Activated CD8-positive, alpha-beta T cell treated with anti-CD3 and anti-CD28 coated beads for 36 hours (primary cell): ENCODE results near the gene RNF32. TPM values are rescaled to one million over a fixed set of nuclear protein-coding genes. Genes with fewer than 3 reads are reported as not detected.
A peak's percentile ranks its signal among the peaks of the same experiment; 100 is the strongest.

Experiments used
- ATAC-seq: fragments of 200-7000 bp; cut with Tn5 transposase; one replicate; pipeline ENCODE4 v1.10.0; 2021; ENCODE audit warnings: mild to moderate bottlenecking, moderate library complexity
- CTCF ChIA-PET: fragments of 350-600 bp; sonication (Branson Sonifier 250); formaldehyde crosslinking; loops from one replicate; lab custom pipeline; 2021; ENCODE audit warnings: antibody characterized with exemption; lab: Charles Lee
- POLR2A ChIA-PET: fragments of 350-600 bp; sonication (Branson Sonifier 250); formaldehyde crosslinking; loops from one replicate; lab custom pipeline; 2021; ENCODE audit warnings: antibody characterized with exemption; lab: Charles Lee
- DNase-seq: peaks from one replicate; pipeline ENCODE4 v3.0.0-alpha.2; 2020
- H3K27ac Mint-ChIP-seq: one replicate; pipeline ENCODE4 v1.8.0; 2021; ENCODE audit warnings: mild to moderate bottlenecking, mixed read lengths
- H3K27me3 Mint-ChIP-seq: one replicate; pipeline ENCODE4 v1.8.0; 2021; ENCODE audit warnings: mixed read lengths
- H3K36me3 Mint-ChIP-seq: one replicate; pipeline ENCODE4 v1.8.0; 2021; ENCODE audit warnings: low read depth, mixed read lengths
- H3K4me1 Mint-ChIP-seq: one replicate; pipeline ENCODE4 v1.8.0; 2021; ENCODE audit warnings: low read depth, mixed read lengths
- H3K4me3 Mint-ChIP-seq: one replicate; pipeline ENCODE4 v1.8.0; 2021; ENCODE audit warnings: mild to moderate bottlenecking, moderate library complexity, mixed read lengths
- H3K9me3 Mint-ChIP-seq: one replicate; pipeline ENCODE4 v1.8.0; 2021; ENCODE audit warnings: mixed read lengths
- CTCF ChIP-seq: fragments of 200-600 bp; IDR thresholded peaks from one replicate; pipeline ENCODE4 v1.8.0; 2022; ENCODE audit warnings: antibody characterized with exemption, mild to moderate bottlenecking
- intact Hi-C: fragments of 100-400 bp; cut with micrococcal nuclease; formaldehyde crosslinking; loops from one replicate; pipeline ENCODE4 v1.10.0; 2022
- total RNA-seq, 2 experiments: library from RNA; stranded (reverse); gene quantifications; one replicate each; pipeline ENCODE4 v1.2.3, GENCODE V29; 2021

Gene RNF32
- total RNA-seq, 2 experiments from 2014 or later: 0.43 TPM

DNA sequence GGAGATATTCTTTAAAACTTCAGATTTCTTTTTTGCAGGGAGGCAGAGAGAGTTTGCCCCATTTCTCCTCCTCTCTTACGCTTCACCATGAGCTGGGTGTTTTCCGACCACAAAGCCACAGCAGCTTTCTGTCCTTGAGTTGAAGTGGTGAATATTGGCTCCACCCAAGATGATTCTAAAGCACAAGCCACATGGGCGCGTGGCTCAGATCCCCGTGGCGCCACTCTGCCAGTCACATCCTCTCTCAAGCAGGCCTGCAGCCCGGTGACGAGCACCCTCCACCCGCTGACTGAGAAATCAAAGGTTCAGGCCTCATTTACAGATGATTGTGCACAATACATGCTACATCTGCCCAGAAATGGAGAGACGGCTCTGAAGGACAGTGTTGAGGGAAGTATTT, 27.6 kb upstream of the RNF32 start:
- TF ChIP-seq CTCF: no peak
- Mint-ChIP-seq H3K36me3 (no peaks in the 10 kb centered on the region), H3K27me3 (peaks cover 46% of the 10 kb centered on the region), H3K9me3 (no peaks in the 10 kb centered on the region), H3K4me3 (no peak overlapping the region), H3K27ac (peak overlapping the region; percentile 27), H3K4me1 (peaks cover 19% of the 10 kb centered on the region)
- intact Hi-C loops: no loop called here
- POLR2A ChIA-PET: interaction anchor here (0.9 to 1.3 kb wide), 2 partner anchors 10 to 29 kb away, joined by 3 to 4 read pairs; no protein-coding TSS in a partner anchor
- ATAC-seq (peak; percentile 99), DNase-seq (peak; percentile 93)
- CTCF ChIA-PET: interaction anchor here (1.0 to 1.6 kb wide), 4 partner anchors 9 to 207 kb away, joined by 3 to 6 read pairs (median 3); no protein-coding TSS in a partner anchor

DNA sequence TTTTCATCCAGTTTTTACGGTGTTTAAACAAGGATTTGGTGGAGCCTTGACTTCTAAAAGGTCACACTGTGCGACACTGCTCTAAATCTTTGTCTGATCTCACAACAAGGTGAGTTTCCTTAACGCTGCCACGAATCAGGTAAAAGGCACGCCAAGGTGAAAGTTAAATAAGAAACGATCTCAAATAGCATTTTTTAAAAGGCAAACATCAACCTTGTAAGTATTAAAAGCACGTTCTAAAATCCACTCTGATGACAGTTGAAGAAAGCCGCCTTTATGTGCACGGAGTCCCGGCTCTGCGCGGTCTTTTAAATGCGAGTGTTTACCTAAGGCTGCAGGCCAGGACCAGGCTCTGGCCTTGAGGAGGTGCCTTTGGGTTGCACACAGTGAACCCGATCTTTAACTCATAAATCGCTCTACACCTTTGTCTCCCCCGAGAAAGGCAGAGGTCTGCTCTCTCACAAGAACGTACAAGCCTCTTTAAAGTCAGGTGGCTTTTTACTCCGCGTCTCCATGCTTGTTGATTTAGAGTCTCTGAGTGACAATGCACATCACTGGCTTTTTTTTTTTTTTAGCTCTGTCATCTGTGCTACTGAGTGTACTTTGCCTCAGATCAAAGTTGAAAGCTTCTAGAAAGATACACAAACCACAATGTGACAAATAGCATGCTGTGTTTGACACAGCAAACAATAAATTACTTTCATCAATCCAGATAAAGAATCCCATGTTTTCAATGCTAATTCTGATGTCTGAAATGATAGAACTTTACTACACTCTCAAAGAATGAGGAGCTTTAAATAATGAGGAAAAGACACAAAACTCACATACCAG, 25.9 kb upstream of the RNF32 start:
- no peak overlapping the region for H3K27ac Mint-ChIP-seq
- H3K4me3 Mint-ChIP-seq: no peak overlapping the region
- H3K4me1 Mint-ChIP-seq: peaks cover 19% of the 10 kb centered on the region
- H3K9me3 Mint-ChIP-seq: no peaks in the 10 kb centered on the region
- ChIA-PET CTCF (interaction anchor here (0.7 to 1.6 kb wide), 2 partner anchors 11 to 776 kb away, joined by 3 to 6 read pairs; no protein-coding TSS in a partner anchor), POLR2A (no interaction called here)
- DNase-seq (no peak), ATAC-seq (no peak)
- H3K27me3 Mint-ChIP-seq: peaks cover 42% of the 10 kb centered on the region
- intact Hi-C loops: no loop called here
- H3K36me3 Mint-ChIP-seq: no peaks in the 10 kb centered on the region
- TF ChIP-seq CTCF: no peak

- H3K4me1 Mint-ChIP-seq: peaks cover 19% of the 10 kb centered on the region
- intact Hi-C loops: no loop called here
- no peak overlapping the region for H3K27ac Mint-ChIP-seq
- DNase-seq (peak; percentile 28), ATAC-seq (peak; percentile 28)
- no peak for TF ChIP-seq CTCF
- H3K9me3 Mint-ChIP-seq: peaks cover 1% of the 10 kb centered on the region
- CTCF ChIA-PET: no interaction called here
- POLR2A ChIA-PET: no interaction called here
- H3K27me3 Mint-ChIP-seq: peaks cover 55% of the 10 kb centered on the region
- peak overlapping the region; percentile 18 for H3K4me3 Mint-ChIP-seq
- H3K36me3 Mint-ChIP-seq: no peaks in the 10 kb centered on the region
Measured at GRCh38 chr7:156616269-156617202, 24.0 kb upstream of the RNF32 start.

- intact Hi-C loops: no loop called here
- no peak for ATAC-seq
- Mint-ChIP-seq H3K4me1 (peaks cover 15% of the 10 kb centered on the region), H3K27ac (no peak overlapping the region), H3K36me3 (no peaks in the 10 kb centered on the region), H3K9me3 (peaks cover 1% of the 10 kb centered on the region), H3K27me3 (peaks cover 55% of the 10 kb centered on the region), H3K4me3 (peak overlapping the region; percentile 18)
- no peak for DNase-seq
- CTCF ChIA-PET: no interaction called here
- no peak for TF ChIP-seq CTCF
- POLR2A ChIA-PET: no interaction called here
Measured at GRCh38 chr7:156617215-156617614, 23.4 kb upstream of the RNF32 start.
